HG03457 (cell line): ENCODE measurements around the gene MAPK12.

Experiments
- ATAC-seq: cut with Tn5 transposase; IDR thresholded peaks from one replicate; pipeline ENCODE4 v1.9.1; 2021; ENCODE audit warnings: moderate number of reproducible peaks; ENCODE audit not compliant: unreplicated experiment

MAPK12 gene

DNA sequence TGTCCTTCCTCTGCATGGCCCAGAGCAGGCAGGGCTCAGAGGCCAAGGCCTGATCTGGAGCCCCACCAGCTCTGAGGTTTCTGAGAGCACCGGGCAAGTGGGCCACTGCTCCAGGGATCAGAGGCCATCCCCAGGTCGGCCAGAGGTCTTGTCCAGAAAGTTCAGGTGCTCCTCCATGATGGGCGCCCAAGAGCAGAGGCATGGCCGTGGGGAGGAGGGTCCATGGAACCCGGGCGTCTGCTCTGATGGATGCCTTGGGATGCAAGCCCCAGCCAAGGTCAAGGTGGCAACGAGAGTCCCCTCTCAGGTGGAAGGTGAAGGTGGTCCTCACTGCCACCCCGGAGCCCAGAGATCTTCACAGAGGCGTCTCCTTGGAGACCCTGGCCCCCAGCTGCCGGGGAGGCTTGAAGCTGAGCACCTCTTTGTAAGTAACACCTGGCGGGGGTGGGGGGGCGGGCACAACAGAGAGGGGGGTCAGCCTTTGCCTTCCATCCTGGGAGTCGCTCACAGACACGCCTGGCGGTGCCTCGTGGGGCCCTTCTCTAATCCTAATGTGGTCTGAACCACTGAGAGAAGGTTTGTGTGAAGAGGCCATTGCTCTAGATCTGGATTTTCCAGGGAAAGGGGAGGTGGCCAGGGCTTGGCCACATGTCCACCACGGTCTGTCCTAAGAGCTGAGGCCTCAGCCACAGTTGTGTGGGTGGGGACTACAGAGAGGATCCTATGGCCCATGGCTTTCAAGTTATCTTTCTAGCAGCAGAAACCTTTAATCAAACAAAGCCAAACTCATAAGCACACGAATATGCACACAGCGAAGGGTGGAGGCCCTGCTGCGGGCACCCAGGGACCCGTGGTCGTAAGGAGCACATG, 8.2 kb downstream of the MAPK12 start:
- no peak for ATAC-seq

DNA sequence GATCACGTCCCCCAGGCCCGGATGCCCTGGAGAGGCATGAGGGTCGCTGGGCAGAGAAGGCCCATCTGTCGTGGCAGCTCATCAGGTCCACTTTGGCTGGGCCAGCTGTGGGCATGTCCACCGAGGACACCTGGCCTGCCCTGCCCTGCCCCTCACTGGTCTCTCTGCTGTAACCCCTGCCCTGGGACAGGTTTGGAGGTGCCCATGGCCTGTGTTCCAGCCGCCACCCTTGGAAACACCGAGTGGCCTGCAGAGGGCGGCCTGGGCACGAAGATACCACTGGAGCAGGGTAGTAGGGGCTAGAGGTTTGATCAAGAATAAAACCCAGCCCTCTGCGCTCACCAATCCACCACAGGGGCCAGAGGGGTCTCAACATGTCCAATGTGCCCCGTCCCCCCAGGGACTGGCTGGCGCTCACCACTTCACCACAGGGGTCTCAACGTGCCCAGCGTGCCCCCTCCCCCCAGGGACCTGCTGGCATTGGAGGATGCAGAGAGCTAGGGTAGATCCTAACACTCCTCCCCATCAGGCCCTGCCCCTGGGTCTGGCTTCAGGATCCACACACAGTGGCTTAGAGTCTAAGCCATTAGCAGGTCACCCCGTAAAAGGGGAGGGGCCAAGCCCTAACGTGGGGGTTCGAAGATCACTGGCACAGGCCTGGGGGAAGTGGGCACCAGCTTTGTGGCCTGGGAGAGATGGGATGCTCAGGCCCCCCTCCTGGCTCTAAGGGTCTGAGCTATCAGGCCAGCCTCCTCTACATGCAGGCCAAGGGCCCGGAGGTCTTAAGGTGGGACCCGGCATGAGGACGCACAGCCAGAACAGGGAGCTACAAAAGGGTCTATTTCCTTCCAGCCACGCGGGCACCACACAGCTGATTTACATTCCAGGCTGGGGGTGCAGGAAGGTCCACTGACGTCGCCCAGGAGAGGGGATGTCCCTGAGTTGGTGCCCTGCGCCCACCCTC, 9.1 kb downstream of the MAPK12 start:
- no peak for ATAC-seq

DNA sequence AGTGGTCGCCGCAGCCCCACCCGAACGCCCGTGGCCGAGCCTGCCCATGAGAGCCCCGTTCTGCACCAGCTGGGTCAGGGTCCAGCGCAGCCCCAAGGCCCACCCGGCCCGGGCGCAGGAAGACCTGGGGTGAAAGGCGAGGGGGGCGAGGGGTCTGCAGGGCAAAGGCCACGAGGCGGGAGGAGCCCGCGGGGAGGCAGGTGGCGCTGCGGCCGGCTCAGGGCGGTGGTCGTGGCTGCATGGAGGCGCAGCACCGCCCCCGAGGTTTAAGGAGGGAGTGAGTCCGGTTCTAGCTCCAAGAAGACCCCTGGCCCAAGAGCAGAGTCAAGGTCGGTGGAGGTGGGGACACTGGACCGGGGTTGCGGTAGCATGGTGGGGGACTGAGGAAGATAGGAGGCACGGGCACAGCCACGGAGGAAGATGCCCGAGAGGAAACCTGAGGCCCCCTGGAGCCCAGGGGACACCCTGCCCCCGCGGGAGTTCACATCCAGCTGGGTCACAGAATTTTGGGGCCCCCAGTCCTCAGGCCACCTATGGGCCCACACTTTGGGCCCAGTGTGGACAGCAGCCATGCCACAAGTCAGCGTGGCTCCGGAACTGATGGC, 9.9 kb downstream of the MAPK12 start:
- ATAC-seq = no peak

DNA sequence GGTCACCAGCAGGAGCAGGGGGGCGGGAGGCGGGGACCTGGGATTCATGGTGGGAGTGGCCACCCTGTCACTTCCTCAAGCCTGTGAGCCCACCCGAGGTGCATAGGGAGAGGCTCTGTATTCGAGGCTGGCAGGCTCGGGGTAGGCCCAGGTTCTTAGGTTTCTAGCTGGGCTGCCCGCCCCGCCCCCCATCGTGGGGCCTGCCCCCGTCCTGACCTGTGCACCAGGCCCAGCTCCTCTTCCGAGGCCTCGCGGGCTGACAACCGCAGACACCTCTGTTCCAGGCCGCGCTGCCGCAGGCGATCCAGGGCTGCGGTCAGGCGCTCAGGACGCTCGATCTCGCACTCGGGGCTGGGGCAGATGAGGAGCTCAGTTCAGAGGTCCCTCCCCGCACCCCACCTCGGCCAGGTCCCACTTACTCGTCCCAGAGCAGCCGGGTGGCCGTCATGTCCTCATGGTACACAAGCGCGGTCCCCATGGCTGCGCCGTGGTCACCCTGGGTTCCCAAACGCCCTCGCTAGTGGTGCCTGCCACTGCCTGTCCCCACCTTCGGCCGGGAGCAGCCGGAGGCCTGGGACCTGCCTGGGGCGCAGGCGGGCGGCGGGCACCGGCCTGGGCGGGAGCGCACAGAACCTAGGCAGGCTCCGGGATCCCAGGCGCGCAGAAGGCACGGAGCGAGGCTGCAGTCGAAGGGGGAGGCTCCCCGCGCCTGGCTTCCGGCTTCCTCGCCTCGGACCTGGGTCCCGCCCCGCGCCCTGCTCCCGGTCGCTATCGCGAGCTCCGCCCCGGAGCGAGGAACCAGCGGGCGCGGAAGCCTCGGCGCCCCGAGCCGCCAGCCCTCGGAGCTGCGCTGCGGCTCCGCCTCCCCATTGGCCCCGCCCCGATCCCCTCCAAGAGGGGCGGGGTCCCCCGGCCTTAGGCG, 10.7 kb downstream of the MAPK12 start, which contains the start of gene HDAC10:
HDAC10 (minus strand) TSS at position 711 of the 922 bp plus-strand sequence; CDS start at position 478, 233 bp downstream.
- ATAC-seq = no peak

DNA sequence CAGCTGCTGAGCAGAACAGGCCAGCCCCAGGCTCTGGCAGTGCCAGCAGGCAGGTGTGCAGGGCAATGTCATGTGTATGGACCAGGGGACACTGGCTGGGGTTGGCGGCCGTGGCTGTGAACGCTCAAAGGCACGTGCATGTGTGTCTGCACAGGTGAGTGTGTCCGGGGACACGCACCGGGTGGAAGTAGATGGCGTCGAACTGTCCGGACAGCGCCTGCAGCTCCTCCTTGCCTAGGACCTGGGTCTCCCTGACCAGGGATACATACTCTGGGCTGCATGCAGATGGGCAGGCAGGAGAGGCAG, 11.3 kb downstream of the MAPK12 start:
- no peak for ATAC-seq

DNA sequence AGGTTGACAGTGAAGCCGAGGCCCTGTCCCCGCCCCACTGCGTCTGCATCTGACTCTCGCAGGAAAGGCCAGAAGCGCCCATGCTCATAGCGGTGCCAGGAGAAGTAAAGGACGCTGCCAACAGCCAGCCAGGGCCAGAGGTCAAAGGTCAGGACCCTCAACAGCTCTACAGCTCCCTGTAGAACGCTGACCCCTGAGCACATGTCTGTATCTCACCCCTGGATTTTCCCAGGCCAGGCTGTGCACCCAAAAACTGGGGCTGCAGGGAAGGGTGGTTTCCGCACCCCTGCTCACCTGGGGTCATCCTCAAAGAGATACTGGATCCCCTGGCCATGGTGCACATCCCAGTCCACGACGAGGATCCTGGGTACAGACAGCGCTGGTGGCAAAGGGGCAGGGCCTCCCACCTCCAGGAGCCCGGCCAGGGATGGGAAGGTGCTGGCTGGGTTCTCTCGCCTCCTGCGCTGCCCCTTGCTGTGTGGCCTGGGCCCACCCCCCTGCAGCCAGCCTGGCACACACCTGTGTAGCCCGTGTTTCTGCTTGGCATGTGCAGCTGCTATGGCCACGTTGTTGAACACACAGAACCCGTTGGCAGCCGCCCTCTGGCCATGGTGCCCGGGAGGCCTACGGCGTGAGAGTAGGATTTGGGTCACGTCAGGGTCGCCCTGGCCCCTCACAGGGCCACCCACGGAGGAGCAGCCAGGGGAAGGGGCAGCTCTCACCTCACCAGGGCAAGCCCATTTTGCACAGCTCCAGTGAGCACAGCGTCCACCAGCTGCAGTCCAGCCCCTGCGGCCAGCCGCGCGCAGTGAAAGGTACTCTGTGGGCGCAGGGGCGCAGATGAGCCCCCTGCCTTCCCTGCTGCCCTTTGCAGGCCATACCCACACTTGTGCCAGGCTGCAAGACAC, 11.9 kb downstream of the MAPK12 start:
- no peak for ATAC-seq

DNA sequence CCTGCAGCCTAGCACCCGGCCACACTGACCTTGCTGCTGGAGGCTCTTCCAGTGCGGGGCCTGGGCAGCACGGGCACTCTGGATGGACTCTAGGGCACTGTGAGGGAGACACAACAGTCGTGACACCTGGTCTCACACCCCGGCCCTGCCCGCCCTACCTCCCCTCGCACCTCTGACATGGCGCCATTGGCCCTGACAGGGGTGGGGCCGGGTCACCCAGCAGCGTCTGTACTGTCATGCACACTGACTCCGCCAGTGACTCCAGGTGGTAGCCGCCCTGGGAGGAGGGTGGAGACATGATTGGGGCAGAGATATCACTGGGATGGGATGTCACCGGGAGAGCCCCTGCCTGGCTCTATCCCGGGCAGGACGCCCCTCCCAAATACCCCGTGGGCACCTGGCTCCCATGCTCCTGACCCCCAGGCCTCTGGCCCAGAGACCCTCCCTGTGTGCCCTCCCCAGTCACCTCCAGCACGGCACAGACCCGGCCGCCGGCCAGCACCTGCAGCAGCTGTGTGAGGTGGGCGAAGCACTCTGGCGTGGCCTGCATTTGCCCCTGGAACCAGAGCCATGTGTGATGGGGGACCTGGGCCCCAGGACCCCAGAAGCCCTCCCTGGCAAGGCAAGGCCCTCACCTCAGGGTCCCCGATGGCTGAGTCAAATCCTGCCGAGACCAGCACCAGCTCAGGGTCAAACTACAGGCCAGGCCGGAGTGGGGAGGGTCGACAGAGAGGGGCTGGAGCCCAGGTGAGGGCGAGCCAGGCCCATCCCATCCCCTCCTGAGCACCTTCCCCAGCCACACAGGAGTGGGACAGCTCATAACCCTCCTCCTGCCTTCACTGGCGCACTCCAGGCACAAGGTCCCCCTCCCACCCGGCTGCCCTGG, 13.0 kb downstream of the MAPK12 start:
- no peak for ATAC-seq

DNA sequence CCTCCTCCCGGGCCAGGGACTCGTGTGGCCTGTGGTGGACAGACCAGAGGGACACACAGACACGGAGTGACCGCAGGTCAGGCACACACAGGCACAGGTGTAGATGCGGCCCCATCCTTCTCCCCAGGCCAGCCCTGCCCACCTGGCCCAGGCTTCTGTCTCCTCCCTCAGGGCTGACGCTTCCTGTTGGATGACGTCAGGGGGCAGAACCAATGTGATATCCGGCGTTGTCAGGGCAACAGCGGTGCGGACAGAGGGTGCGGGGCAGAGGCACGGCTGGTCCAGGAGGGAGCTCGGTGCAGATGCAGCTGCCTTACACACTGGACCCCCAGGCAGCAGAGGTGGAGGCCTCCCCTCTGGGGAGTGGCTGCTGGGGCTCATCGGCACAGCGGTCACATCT, 13.7 kb downstream of the MAPK12 start:
- no peak for ATAC-seq

DNA sequence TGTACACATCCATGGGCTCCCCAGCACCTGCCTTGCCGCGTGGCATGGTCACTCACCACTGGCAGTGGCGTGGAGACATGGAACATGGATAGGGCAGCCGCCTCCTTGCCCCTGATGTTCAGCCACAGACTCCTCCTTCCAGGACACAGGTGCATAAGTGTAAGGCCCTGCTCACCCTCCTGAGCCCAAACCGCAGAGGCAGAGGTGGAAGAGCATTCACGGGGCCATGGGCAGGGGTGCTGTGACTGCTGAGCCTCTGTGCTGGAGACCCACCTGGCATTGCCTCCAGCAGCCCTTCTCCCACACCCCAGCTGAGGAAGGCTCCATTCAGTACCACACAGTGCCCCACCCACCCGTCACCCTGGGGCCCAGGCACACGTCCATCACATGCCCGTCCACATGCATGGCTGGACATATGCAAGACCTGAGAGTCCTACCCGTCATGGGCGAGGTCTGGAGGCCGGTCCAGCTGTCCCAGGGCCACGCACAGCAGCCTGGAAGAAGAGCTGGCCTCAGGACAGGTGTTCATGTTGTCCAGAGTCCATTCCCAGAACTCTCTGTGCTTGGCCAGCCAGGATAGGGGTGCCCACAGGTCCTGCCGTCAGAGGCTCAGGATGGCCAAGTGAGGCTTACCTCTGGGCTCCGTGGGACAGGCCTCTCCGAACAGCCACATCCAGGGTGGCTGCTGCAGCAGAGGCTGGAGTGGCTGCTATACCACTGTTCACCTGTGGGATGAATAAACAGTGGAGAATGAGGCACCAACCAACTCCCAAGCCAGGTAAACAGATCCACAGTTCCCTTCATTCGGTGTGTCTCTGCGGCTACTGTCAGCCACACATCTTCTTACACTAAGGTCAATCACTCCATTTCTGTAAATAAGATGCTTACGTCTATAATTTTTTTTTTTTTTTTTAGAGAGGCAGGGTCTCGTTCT, 15.0 kb downstream of the MAPK12 start:
- ATAC-seq = no peak

DNA sequence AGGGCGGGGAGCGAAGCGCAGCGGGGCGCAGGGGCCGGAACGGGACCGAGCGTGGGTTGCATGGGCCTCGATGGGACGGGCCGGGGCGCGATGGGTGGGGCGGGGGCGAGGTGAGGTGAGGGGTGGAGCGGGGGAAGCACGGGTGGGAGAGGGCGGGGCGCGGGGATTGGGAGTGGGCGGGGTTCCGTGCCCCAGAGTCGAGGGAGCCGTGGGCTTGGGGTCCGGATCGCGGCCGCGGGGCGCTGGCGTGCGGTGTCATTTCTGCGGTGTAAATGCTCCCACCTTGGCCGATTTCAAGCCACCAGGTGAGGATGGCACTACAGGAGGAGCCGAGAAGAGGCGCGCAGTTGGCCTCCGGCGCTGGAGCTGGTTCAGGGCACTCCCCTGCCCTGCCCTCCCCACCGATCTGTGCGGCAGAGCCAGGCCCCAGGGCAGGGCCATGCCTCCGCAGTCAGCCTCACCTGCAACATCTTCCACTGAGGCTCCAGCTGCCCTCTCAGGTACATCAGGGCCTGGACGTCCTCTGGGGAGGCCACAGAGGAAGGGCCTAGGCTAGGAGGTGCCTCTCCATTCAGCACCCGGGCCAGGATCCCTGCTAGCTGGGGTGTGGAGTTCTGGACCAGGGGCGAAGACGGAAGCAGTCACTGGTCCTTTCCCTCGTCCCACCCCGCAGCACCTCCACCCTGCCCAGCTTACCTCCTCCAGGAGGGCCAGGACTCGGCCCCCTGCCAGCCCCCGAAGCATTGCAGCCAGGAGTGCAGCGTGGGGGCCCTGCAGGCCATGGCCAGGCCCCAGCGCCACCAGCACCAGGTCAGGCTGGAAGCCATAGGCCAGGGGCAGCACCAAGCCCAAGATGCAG, 16.0 kb downstream of the MAPK12 start:
- ATAC-seq = no peak

DNA sequence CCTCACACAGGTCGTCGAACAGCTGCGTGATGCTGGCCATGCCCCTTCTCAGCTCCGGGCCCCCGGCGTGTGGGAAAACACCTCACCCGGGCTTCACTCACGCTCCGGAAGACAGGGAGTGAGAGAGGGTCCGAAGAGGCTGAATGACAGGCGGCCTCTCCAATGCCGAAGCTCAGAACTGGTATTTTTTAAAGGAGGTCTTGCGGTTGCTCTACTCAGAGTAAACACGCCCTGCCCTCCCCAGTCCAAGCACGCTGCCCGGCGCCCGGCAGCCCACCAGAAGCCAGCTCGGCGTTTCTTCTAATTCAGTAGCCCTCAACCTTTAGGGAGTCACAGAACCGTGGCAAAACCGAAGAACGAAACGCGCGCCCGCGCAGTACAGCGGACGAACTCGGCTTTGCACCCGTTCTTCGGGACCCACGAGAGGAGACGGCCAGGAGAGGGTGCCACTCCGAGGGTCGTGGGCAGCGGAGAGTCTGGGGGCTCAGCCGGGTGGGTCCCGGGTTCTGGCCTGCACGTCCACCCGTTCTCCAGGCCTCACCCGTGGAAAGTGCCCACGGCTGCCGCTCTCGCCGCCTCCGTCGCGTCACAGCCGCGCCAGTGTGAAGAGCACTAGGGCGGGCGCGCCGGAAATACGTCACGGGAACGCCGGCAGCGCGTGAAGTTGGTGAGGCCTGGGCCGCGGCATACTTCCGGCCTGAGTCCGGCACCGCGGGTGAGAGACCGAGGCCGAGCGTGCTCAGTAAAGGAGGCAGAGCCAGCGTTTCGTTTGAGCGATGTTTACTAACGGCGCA, 16.9 kb downstream of the MAPK12 start, which contains the start of gene TUBGCP6:
TUBGCP6 (minus strand) TSS at position 604 of the 794 bp plus-strand sequence; CDS start at position 40, 564 bp downstream.
- peak; percentile 63 for ATAC-seq

DNA sequence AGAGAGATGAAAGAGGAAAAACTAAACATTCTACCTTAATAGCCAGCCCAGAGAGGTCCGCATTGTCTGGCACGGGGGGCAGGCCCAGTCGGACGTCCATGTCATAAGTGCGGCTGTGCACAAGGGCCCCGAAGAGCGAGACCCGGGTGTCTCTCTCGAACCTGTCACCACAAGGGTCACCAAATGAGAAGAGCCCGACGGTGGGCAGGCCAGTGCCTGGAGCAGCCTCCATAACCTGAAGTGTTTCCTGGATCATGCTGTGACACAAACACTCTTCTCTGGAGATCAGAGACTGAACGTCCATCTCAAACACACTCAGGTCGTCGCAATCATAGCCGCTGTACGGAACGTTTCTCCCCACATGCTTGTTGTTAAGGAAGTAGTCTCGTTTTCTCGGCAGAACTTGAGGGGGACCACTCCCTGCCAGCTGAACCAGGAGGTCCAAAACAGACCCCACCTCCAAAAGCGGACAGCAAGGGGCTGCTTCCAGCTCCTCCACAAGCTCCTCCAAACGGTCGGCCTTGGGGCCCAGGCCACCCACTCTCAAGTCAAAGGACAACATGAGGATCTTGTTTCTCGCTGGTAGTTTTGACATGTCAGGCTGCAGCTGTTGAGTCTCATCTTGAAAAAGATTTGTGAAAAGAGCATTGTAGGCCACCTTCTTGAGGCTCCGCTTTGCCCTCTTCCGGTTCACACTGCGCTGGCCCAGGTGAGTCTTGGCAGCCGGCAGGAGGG, 17.6 kb downstream of the MAPK12 start:
- ATAC-seq = no peak

DNA sequence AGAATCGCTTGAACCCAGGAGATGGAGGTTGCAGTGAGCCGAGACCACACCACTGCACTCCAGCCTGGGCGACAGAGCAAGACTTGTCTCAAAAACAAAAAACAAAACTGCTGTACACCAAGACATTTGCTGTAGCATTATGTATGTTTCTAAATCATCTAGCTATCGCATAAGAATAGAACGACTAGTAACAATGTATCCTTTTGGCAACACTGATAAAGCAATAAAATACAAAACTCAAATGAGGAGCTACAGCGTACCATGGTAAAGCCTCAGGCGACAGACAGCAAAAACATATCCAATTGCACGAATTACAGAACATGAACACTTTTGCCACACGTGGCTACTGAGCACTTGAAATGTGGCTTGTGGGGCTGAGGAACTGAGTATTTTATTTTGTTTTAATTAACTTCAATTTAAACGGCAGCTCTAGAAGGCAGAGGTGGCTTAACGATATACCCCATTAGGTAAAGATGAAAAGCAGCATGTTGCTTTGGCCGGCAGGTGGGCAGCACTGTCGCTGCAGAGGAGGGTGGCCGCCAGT, 19.0 kb downstream of the MAPK12 start:
- ATAC-seq = no peak

DNA sequence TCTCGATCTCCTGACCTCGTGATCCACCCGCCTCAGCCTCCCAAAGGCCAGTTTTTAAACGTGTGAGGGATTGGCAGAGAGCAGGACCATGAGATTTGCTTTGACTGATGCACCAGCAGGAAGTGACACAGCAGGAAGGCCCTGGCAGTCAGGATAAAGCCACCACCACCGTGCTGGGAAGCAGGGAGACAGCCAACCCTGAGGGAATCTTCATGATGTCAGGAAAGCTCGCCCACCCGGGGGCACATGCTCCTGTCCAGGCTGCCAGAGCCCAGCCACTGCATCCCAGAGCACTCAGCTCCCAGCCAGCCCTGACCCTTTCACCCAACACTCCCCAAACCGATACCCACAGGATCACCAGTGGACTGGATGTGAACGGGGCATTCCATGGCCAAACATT, 22.7 kb downstream of the MAPK12 start:
- no peak for ATAC-seq
